Activated effector memory CD4-positive, alpha-beta T cell treated with anti-CD3 and anti-CD28 coated beads, Interleukin-2, amount 50 U/mL, for 16 hours (primary cell): Measurements from ENCODE around the gene STX1B.

Experiments used
- DNase-seq: peaks from one replicate; pipeline ENCODE4 v3.0.0-alpha.2; 2020

The STX1B gene

GRCh38 chr16:30995927-30996323, 14.5 kb downstream of the STX1B start:
- no peak for DNase-seq

DNA sequence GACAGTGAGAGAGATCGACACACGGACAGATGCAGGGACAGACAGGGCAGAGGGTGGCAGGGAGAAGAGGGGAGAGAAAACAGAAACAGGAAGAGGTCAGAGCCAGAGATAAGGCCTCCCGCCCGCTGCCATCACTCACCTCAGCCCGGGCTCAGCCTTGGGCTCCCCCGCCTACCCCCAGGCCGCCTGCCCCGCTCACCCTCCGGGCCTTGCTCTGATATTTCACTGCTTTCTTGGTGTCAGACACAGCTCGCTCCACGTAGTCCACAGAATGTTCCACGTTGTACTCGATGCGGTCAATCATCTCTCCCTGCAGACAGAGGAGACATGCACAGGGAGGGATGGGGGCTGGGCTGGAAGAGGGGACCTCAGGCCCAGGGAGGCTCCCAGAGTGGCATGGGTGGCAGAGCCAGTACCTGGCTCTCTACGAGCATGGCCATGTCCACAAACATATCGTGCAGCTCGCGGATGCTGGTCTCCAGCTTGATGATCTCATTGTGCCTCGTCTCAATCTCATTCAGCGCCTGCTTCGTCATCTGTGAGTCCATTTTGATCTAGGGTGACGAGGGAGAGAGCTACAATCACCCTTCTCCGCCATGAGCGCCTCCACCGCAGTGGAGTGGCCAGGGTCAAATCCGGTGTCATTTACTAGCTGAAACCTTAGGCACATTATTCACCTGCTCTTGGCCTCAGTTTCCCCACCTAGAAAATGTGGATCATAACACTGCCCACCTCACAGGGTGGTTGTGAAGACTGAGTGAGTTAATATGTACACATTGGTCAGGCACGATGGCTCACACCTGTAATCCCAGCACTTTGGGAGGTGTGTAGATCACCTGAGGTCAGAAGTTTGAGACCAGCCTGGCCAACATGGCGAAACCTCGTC, 17.3 kb downstream of the STX1B start:
- no peak for DNase-seq

- no peak for DNase-seq
These were observed 18.1 kb downstream of the STX1B start for GRCh38 chr16:30992276-30992780.

- no peak for DNase-seq
These were observed 19.4 kb downstream of the STX1B start for GRCh38 chr16:30991052-30991451.

GRCh38 chr16:30990105-30990504, 20.3 kb downstream of the STX1B start:
- DNase-seq, result no peak

- no peak for DNase-seq
These were observed 20.9 kb downstream of the STX1B start for GRCh38 chr16:30989469-30990047.

- DNase-seq, result no peak
These were observed 22.8 kb downstream of the STX1B start for GRCh38 chr16:30987581-30988190.

- no peak for DNase-seq
These were observed 24.1 kb downstream of the STX1B start for GRCh38 chr16:30986129-30986991.

GRCh38 chr16:30985401-30986128, 24.9 kb downstream of the STX1B start:
- no peak for DNase-seq

DNA sequence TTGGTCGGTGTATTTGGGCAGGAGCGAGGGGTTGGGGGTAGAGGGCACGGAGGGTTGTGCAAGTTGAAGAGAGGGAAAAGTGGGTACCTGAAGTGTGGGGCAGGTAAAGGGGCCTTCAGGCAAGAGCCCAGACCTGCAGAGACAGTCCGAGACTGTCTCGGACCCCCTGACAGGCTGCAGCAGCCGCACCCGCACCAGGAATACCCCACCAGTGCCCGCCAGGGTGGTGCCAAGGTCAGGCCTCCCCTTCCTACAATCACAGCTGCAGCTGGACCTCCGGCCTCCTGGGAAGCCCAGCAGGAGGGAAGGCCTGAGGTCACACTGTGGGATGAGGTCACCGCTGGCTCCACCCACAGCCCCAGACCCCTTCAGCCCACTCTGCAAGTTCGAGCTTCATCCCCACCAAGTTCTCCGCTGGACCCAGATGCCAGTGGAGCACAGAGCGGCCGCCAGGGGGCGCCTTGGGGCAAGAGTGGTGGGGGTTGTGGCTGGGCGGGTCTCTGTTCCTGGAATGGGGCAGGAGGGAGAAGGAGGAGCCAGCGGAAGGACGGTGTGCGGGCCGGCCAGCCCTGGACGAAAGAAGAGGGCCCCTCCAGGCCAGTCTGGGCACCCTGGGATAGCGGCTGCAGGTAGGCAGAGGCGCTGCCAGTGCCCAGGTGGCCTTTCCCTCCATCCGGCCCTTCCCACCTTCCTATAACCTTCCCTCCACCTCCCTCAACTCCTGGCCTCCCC, 25.6 kb downstream of the STX1B start, which contains the start of gene HSD3B7:
Gene HSD3B7, plus strand, starts transcription at position 539 of the 732 bp plus-strand sequence. CDS start 452 bp downstream, outside the sequence.
- DNase-seq, result peak; percentile 93

DNA sequence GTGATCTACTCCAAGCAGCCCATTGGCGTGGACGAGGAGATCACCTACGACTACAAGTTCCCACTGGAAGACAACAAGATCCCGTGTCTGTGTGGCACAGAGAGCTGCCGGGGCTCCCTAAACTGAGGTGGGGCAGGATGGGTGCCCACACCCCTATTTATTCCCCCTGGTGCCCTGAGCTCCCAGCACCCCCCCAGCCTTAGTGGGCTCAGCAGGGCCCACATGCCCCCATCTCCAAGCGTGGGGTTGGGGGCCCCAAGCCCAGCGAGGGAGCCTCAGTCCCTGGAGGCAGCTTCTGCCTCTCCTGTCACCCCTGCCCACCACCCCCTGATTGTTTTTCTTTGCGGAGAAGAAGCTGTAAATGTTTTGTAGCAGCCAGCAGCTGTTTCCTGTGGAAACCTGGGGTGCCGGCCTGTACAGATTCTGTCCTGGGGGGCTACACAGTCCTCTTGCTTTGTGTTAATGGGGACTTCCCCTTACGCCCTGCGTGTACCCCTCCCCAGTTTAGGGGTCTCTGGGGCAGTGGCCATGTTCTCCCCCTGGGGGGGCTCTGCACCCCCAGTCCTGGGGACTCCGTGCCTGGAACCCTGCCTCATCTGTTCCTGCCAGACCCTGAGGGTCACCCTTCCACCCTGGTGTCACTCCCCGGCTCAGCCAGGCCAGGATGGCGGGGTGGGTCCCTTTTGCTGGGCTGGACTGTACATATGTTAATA, 26.4 kb downstream of the STX1B start:
- DNase-seq, result no peak

- no peak for DNase-seq
These were observed 27.0 kb downstream of the STX1B start for GRCh38 chr16:30983289-30983889.

DNA sequence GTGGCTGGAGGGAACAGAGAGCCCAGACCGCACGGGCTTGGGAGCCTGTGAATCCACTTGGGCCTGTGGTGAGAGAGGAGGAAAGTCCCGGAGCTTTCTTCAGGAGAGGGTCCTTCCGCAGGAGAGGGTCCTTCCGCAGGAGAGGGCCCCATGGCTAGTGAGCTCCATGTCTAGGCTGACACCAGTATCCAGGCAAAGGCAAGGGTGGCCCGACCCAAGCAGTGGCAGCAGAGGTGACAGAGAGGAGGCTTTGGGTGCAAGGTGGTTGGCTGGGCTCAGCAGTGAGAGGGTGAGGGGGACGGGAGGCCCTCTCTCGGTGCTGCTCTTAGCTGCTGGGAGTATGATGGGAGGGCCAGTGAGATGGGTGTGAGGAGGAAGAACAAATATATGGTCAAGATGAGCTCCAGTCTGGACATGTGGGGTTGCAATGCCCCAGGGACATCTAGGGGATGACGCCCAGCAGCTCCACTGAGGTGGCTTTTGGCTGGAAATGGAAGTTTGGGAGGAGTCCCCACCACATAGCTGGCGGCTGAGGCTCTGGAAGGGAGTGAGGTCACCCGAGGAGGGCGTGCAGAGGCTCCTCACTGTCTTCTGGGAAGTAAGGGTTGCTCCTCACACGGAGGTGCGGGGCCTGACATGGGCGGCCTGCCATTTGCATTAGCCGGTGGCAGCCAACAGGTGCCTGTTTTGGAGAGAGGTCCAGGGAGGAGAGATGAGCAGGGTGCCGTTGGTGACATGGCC, 27.7 kb downstream of the STX1B start:
- DNase-seq, result no peak

DNA sequence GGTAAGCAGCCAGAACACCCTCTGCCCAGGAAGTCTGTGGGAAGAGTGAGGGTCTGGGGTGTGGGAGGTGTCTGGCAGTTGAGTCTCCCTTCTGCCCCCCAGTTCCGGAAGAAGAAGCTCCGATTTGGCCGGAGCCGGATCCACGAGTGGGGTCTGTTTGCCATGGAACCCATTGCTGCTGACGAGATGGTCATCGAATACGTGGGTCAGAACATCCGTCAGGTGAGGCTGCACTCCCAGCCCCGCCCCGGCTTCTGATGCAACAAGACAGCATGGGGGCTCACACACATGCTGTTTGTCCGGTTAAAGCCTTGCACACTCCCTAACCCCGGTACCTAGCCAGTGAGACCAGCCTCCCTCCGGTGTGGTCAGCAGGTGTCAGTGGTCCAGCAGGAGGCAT, 29.5 kb downstream of the STX1B start:
- DNase-seq, result no peak

DNA sequence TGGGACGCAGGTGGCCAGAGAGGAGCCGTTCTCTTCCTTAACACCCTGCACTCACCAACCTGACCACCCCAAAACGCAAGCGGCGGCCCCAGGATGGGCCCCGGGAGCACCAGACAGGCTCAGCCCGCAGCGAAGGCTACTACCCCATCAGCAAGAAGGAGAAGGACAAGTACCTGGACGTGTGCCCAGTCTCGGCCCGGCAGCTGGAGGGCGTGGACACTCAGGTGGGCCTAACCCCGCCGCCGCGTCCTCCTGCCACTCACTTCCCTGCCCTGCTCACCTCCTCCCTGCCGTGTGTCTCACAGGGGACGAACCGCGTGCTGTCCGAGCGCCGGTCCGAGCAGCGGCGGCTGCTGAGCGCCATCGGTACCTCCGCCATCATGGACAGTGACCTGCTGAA, 30.0 kb downstream of the STX1B start:
- DNase-seq, result no peak

GRCh38 chr16:30980023-30980371, 30.4 kb downstream of the STX1B start:
- no peak for DNase-seq

- no peak for DNase-seq
These were observed 31.0 kb downstream of the STX1B start for GRCh38 chr16:30979170-30980022.

DNA sequence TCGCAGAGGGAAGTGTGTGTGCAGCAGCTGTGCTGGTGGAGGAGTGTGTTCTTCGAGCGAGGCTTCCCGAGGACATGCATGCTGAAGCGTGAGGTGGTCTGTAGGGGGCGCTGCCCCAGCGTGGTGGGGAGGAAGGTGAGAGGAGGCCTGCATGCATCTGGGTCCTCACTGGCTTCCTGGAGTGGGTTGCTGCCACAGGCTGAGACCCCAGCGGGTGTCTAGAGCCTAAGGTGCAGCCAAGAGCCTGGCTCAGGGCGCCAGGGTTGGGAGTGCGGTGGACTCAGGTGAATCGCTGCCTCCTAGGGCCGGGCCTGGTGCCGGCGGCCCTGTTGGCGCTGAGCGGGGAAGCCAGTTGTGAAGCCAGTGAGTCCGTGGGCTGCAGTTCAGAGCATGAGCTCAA, 32.9 kb downstream of the STX1B start:
- DNase-seq, result no peak

DNA sequence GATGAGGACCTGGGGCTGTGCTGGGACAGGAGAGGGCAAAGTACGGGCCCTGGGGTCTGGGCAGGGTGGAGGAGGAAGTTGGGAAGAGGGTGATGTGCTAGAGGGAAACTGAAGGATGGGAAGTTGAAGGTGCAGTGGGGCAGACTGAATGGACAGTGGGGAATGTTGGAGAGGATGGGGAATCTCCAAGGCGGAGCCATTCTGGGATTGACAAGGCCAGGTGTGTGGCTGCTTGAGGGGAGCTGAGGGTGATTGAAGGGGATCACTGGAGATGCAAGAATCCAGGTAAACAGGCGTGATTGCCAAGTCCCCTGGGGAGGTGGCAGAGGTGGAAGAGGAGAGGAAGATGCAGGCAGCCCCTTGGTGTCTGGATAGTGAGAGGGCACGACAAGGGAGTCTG, 34.0 kb downstream of the STX1B start:
- no peak for DNase-seq
